Activated CD4-positive, alpha-beta T cell treated with anti-CD3 and anti-CD28 coated beads, Interleukin-2, amount 50 U/mL, for 24 hours (primary cell): ENCODE data around the gene PTPN1.
A peak's percentile ranks its signal among the peaks of the same experiment; 100 is the strongest.
"Not testable (repeated sequence)": the region's sequence is repeated elsewhere in the genome, so short reads cannot be mapped to it uniquely, and the experiment has no call there.

Source experiments
- DNase-seq, 2 donors: peaks; one replicate each; pipeline ENCODE4 v3.0.0-alpha.2; 2020; ENCODE audit warnings: low read depth in 1 of 2, low spot score in 1 of 2

Gene PTPN1

DNA sequence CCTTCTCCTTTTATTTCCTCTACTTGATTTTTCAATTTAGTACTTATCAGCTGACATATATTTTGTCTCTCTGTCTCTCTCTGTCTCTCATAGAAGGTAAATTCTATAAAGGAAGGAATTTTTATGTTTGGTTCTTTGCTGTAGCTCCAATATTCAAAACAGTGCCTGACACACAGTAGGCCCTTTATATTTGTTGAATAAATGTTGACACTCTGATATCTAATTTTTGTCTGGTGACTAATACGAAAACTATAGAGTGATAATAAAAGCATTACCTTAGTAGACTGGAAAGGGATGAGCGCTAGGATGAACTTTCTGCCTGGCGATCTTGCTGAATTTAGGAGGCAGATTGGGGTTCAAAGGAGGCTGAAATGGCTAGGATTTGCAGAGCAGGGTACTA lies 42.8 kb downstream of the PTPN1 start:
- DNase-seq = no peak

DNA sequence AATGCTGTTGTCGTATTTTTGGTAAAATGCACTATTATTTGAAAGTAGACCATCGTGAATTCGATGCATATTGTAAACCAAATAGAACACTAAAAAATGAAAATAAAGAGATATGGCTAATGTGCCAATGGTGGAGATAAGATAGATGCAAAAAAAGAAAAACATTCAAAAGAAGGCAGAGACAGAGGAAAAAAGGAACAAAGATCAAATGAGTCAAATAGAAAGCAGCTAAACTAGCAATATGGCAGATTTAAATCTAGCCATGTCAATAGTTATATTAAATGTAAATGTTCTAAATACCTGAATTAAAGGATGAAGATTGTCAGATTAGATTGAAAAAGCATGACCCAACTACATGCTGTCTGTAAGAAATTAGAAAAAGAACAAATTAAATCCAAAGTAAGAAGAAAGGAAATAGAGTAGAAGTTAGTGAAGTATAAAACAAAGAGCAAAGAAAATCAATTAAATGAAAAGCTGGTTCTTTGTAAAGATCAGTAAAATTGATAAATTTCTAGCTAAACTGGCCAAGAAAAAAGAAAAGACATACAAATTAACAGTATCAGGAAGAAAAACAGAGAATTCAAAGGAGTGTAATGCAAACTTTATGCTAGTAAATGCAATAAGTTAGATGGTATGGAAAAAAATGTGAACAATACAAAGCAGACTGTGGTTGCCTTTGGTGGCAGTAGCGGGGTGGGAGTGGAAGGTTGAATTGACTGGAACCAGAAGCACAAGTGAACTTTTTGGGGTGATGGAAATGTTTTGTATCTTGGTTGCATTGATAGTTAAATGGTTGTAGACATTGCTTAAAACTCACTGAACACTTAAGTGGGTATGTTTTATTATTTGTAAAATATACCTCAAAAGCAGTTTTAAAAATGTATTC lies 44.8 kb downstream of the PTPN1 start:
- no peak for DNase-seq

DNA sequence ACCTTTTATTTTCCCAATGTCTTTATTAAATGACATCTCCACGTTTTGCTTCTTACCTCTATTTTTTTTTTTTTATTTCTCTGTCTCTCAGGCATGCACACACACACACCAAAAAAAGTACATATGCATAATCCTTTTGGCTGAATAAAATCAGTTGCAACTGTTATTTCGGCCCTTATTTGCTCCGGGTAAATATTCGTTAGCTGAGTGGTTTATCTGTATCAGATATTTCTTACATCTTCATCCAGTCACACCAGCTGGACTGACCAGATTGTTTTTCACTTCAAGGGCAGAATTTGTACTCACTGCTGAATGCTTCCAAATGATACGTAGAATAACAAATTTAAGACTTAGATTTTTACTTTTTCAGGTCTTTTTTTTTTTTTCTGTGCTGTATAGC lies 45.5 kb downstream of the PTPN1 start:
- DNase-seq = no peak

DNA sequence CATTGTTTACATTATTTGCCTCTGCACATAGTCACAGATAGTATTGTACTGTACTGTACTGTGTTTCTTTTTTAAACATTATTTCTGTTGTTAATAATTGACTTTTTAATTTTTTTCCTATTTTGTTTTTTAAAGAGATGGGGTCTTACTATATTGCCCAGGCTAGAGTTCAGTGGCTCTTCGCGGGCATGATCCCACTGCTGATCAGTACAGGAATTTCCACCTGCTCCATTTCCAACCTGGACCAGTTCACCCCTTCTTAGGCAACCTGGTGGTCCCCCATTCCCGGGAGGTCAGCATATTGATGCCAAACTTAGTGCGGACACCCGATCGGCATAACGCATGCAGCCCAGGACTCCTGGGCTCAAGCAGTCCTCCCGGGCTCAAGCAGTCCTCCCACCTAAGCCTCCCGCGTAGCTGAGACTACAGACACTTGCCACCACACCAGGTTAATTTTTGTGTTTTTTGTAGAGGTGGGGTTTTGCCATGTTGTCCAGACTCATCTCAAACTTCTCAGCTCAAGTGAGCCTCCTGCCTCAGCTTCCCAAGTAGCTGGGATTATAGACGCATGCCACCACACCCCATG lies 47.5 kb downstream of the PTPN1 start:
- no peak for DNase-seq

DNA sequence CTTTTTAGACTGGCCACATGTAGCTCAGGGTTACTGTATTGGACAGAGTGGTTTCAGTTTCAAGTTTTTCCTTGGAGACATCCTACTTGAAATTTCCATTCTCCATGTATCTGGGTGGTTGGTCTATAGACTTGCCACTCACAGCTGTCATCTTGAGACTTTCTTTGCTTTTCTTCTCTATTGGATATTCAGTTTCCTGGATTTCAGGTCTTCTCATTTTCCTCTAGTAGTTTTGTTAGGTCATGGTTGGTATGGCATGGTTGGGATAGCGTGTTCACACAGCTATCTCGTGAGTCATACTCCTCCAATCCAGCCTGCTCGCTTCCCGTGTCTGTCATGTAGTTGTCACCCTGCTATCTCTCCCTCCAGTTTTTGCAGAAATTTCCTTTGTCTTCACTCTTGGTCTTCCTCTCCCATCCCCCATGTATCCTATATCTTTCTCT lies 48.3 kb downstream of the PTPN1 start:
- no peak for DNase-seq

DNA sequence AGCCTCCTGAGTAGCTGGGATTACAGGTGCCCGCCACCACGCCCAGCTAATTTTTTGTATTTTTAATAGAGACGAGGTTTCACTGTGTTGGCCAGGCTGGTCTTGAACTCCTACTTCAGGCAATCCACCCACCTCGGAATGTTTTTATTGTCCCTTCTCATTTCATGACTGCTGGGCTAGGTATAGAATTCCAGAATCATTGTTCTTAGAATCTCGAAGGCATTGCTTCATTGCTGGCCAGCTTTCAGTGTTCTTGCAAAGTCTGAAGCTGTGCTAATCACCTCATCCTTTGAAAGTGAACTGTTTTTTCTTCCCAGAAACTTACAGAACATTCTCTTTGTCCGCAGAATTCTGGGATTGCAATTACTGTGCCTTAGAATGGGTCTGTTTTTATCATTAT lies 49.0 kb downstream of the PTPN1 start:
- no peak for DNase-seq

DNA sequence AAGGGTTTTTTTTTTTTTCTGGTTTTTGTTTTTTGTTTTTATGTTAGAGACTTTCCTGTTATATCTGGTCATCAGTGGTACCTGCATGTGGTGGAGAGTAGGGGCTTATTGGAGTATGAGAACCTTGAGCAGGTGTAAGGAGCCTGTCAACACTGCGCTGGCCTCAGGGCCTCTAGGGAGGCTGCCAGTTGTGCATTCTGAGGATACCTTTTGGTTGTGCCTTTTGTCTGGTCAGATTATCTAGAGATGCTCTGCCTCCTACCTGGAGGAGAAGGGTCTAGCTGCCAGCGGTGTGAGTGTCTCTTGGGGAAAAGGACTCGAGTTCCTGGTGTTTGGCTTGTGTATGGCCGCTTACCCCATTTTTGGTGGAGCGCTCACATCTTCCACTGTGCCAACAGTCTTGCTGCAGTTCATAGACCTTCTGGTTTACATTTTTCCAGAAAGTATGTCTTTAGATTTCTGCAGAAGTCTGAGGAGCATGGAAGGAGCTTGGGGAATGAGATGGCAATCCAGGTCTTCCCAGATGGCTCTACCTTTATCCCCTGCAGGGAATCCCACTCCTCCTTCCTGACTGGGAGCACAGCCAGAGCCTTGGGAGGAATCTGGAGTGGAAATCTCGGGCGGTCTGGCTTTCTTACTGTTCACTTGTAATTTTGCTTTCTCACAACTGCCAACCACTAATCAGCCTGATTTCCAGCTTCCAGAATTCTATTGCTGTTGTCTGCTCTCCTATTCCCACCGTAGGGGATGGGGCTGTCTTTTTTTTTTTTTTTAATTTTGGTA lies 49.9 kb downstream of the PTPN1 start:
- no peak for DNase-seq

DNA sequence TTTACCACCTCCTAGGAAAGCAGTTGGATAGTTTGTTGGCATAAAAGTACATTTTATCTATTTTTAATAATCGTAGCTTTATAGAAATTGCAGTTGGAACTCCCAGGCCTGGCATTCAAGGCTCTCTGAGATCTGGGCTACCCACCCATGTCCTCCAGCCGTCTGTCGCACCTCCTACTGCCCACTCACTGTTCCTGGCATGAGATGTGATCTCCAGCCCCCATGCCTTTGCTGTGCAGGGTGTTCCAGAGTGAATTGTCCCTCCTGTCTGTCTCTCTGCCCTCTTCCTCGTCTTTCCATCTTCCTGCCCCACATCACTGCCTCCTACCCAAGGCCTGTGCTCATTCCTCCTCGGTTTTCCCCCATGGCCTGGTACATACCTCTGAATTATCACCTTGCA lies 50.7 kb downstream of the PTPN1 start:
- DNase-seq = no peak

DNA sequence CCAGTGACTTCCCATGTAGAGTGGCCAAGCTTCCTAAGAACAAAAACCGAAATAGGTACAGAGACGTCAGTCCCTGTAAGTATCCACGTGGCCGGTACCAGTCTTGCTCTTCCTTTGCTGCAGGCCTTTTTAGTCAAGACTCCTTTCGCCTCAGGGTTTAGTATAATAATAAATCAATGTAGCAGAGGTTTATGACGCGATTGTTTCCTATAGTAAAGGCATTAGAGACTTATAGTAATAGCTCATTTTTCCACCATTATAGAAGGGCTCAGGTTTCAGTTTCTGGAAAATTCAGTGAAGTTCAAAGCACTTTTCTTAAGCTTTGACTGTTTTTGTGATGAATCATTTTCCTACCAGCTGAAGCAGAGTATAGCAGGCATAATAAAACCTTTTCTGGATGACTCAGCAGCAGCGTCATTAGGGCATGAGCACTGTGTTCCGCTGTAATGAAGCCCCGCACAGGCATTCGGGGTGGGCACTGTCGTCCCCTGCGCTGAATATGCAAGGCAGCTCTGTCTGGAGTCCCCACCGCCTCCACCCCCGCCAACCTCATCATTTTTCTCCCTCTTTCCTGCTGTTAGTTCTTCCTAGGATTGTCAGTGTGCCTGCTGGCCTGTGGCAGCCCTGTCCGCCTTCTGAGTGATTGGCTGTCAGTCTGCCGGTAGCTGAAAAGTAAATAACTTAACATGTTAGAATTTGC lies 51.3 kb downstream of the PTPN1 start:
- DNase-seq = peak; percentile 48 to 77

DNA sequence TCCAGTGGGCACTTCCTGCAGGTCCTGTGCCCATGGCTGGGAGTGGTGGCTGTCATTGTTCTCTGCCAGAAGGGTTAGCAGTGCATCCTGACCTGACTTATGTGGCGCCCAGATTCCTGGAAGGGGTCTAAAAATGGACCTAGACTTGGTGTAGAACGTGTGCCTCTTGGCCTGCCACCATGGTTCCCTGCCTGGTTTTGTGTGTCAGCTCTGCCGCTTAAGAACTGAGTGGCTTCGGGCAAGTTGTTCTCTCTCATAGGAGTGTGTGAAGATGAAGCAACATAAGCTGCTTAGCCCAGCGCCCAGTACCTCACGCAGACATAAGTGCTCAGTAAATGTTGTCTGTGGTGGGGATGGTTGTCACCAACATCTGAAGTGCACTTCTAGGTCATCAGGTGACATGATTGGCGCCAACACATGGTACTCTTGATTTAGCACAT lies 52.1 kb downstream of the PTPN1 start:
- no peak for DNase-seq

DNA sequence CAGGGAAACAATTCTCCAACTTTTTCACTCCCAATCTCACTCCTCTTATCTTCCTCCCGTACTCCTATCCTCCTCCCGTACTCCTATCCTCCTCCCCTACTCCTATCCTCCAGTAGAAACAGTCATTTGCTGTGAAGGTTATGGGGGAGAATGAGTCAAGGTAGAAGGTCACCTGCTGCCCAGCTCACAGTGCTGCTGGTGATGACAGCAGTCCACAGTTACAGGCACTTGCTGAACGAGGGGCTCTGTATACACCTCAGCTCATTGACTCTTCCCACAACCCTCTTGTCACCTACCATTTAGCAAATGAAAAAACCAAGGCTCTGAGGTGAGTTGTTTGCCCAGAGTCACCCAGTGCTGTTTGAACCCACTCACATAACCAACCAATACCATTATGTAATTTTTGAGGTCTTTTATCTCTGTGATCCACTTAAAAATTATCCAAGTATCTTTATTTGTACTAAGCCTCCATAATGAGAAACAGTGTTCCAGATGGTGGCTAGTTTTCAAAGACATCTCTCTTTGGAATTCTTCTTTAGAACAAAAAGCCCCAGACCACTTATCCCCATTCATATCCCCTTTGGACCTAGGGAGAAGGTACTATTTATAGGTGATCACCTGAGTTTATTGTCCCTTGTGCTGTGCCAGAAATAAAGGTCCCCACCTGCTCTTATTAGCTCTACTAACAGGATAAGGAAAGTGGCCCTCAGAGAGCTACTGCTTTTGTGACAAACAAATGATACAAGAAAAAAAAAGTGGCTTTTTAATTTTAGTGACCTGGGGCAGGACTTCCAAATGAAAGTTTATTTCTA lies 53.2 kb downstream of the PTPN1 start:
- no peak for DNase-seq

DNA sequence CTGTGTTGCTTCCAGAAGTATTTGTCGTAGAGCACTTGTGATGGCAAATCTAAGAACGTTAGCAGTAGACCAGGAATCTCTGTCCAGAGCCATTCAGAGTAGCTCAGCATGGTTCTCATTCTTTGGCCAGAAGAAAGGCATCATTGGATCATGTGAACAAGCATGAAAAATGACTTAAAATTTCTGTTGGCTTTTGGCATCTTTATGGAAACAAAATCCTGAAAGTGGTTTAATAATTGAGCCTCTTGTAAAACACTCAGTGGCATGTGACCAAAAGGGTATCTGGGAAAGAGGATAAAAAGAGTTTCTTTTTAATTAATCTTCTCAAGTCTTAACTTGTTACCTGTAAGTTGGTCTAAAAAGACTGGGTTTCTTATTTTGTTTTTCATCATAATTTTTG lies 55.2 kb downstream of the PTPN1 start:
- no peak for DNase-seq

DNA sequence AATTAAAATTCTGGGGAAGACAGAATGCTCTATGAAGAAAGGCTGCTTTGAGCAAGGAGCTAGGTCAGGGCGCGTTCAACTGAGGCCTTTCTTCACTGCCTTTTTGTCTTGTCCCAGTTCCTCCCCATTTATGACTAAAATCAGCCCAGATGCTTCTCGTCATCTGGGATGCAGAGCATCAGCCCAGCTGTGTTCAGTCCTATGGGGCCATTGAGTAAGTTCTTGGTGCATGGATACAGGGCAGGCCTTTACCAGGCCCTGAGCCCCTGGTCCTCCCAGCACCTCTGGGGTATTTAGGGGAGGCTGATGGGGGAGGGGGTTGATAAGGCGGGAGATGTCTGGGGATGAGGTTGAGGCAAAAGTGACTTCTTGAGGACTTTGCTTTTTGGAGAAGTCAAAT lies 55.7 kb downstream of the PTPN1 start:
- DNase-seq = no peak

DNA sequence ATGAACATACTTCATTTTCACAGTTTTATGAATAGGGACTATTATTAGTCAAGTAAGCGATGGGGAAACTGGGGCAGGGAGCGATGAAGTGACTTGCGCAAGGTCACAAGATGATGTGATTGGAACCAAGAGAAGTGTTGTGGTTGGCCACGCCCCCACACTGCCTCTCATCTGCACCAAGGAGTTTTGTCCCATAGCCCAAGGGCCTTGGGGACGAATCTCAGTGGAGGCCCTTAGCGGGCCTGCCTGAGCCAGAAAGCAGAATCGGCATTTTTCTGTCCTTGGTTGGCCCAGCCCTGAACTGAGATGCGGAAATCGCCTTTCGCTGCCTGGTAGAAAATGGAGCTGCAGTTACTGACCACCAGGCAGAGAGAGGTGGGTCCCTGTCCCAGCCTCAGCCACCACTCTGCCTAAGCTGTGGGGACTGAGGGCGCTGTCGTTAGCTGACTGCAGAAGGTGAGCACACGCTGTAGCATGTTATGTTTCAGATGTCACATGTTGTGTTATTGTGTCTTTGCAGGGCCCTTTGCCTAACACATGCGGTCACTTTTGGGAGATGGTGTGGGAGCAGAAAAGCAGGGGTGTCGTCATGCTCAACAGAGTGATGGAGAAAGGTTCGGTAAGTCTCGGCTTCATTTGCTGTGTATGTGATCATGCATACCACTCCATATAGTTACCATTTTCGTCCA lies 57.8 kb downstream of the PTPN1 start:
- no peak for DNase-seq

DNA sequence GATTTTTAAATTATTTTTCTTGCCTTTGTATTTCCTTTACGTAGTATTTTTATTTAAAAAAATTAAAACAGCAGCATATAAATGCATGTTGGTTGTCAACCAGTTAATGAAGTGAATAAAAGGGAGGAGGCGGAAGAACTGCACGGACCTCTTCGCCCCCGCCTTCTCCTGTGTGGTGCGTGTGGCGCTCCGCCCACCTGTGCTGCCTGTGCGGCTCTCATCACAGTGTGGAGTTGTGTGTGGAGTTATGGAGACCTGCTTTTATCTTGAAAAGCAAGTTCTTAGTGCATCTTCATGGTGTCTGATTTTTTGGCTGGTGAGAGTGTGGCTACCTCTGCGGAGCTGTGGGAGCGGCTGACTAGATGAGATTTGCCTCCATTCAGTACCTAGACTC lies 58.4 kb downstream of the PTPN1 start:
- no peak for DNase-seq

DNA sequence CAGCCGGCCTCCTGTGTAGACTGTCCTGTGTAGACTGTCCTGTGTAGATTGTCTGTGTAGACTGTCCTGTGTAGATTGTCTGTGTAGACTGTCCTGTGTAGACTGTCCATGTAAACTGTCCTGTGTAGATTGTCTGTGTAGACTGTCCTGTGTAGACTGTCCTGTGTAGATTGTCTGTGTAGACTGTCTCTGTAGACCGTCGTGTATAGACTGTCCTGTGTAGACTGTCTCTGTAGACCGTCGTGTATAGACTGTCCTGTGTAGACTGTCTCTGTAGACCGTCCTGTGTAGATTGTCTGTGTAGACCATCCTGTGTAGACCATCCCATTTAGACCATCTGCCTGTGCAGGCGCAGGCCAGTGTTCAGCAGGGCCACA lies 59.3 kb downstream of the PTPN1 start:
- DNase-seq = not testable (repeated sequence)

DNA sequence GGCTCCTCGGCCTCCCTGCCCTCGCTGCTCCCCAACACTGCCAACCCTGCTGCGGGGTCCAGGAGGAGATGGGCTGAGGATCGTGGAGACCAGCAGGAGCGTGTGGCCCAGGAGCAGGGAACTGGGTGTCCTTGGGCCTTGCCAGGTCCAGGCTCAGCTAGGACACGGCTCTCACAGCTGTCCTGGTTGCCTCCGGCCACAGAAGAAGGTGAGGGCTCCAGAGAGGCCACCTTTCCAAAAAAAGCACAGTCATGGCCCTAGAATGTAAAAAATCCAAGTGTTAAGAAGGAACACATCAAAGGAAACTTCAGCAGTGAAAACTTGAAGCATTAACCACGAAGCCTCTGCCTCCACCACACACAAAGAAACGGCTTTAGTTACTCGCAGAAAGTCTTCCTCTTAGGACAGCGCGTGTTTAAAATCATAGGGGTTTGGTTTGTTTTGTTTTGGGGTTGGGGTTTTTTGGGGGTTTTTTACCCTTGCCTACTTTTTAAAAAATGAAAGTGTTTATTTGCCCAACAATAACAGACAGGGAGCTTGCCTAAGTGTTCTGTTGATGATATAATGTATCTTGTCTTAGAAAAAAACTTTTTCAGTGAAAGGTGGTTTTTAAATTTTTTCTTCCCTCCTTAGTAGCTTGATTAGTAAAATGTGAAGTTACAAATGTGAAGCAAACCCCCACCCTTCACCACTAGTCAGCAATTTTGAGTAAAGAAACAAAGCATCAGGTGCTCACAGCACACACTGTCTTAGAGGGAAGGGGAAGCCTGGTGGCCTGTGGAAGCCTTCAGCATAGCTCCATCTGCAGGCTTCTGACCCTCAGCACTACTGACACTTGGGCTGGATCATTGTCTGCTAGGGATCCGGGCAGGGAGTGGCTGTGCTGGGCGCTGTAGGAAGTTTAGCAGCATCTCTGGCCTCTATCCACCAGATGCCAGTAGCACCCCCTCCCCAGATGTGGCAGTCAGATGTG lies 60.0 kb downstream of the PTPN1 start:
- peak in 1 of 2 donors; percentile 35 for DNase-seq

DNA sequence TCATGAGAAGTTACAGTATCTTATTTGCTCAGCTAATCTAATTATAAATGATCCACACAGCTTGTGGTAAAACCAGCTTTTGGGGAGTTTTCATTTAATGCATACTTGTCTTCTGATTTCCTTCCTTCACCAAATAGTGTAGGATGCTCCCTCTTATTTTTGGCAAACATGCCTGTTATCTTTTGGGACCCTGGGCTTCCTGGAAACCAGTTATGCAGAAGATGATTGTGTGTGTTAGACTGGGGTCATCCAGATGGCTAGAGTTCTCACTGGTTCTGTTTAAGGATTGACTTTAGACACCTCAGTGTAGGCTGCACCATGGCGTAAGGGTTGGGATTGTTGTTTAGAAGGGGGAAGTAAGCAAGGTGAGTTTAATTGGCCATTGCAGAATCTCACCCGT lies 61.3 kb downstream of the PTPN1 start:
- DNase-seq = no peak
